NCI-H774 (cell line): ENCODE results near the gene C2CD2L.
"Not testable (repeated sequence)": the region's sequence is repeated elsewhere in the genome, so short reads cannot be mapped to it uniquely, and the experiment has no call there.

Experiments used
- DNase-seq: peaks from one replicate; lab custom pipeline; 2025; lab: John Stamatoyannopoulos, UW

Gene C2CD2L

DNA sequence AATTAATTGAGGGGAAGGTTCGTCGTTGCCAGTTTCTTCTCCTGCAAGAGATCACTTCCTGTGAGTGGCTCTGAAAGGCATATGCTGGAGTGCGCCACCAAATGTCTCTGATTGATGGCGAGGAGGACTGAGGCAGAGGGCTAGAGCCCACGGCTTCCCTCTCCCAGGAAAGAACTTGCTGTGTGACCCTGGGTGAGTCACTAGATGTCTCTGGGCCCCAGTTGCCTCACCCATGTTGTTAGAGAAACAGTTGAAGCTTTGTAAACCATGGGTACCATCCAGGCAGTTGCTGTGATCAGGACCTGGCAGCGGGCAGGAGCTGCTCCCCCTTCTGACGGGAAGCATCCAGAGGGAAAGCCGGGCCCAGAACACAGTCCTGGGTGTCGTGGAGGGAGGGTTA is 44.9 kb downstream of the C2CD2L start:
- no peak for DNase-seq

DNA sequence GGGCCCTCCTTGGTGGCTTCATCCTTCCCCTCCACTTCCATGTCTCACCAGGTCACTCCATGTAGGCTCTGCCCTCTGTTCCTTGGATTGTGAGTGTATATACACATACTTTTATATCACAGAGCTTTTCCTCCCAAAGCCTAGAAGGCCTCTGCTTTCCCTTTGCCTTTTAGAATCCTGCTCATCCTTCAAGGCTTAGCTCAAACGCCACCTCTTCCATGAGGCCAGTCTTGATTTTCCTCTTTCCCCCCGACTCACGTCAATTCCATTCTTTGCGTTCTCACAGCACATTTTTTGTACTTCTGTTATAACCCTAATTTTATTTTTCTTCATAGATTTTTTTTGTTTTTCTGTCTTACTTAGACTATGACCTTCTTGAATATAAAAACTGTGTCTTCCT is 45.5 kb downstream of the C2CD2L start:
- no peak for DNase-seq

DNA sequence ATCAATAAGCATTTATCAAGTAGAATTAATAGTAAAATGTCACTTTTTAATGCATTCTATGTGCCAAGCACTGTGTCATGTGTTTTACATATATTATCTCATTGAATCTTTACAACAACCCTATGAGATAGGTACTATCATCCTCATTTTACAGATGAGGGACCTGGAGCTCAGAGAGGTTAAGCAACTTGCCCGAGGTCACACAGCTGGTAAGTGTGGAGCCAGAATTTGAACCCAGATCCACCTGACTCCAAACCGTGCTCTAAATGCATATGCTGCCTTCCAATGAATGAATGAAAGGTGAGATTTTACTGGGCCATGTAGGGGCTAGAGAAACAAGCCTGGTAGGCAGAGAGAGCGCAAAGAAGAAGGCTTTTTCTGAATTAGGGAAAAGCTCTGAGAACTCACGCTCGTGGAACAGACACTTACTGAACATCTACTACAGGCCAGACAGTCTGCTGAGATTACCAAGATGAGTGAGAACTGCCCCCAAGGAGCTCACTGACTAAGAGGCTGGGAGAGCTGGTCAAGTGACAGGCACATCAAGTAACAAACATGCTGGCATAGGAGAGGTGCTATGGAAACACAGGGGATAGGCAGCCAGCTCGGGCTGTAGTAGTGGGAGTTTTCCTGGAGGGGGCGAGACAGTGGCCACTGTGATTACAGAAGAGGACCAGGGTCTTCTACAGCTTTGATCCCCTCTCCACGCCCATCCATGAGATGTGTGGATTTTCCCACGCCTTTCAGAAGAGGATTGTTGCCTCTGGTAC is 46.1 kb downstream of the C2CD2L start:
- no peak for DNase-seq

DNA sequence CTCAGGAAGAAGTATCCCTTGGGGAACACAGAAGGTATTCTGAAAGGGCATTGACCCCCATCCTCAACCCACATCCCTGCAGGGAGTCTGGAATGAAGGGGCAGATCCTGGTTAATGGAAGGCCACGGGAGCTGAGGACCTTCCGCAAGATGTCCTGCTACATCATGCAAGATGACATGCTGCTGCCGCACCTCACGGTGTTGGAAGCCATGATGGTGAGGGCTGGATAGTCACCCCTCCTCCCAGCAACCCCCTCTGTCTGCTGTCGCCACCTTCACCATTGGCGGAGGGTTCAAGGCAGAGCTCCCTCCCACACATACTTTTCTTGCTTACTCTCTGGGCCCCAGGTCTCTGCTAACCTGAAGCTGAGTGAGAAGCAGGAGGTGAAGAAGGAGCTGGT is 47.0 kb downstream of the C2CD2L start:
- DNase-seq, result no peak

DNA sequence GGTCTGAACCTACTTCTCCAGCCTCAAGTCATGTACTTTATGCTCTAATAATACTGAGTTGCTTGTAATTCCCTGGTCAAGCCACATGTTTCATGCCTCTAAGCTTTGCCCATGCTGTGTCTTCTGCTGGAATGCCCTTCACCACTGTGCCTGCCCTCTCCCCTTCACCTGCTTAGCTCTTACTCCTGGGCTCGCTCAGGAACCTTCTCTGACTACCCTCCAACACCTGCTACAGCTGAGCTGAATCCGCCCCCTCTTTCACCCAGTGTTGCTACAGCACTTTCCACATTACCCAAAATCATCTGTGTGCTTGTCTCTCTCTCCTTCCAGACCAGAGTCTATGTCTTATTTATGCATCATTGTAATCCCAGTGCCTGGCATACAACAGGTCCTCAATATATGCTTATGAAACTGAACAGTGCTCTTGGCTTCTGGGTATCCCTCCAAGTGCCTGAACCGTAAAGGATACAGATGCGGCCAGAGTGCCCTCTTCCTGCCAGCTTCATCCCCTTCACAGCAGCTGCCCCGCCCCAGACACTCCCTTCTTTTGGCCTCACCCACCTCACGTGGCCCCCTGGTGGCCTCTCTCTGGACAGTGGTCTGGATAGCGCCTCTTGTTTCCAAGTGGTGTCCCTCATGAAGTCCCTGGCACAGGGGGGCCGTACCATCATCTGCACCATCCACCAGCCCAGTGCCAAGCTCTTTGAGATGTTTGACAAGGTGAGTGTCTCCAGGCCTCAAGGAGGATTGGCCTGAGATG is 48.8 kb downstream of the C2CD2L start:
- no peak for DNase-seq

DNA sequence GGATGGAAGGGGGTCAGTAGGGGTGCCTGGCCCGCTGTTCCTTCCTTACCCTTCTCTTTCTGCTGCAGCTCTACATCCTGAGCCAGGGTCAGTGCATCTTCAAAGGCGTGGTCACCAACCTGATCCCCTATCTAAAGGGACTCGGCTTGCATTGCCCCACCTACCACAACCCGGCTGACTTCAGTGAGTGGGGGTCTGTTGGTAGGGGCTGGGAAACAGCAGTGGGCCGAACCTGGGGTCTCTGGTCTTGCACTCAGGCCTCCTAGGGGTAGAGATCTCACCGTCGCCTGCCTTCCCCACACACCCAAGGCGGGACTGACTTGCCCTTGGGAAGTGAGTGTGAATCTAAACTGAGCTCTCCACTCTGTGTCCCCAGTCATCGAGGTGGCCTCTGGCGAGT is 49.4 kb downstream of the C2CD2L start:
- no peak for DNase-seq

DNA sequence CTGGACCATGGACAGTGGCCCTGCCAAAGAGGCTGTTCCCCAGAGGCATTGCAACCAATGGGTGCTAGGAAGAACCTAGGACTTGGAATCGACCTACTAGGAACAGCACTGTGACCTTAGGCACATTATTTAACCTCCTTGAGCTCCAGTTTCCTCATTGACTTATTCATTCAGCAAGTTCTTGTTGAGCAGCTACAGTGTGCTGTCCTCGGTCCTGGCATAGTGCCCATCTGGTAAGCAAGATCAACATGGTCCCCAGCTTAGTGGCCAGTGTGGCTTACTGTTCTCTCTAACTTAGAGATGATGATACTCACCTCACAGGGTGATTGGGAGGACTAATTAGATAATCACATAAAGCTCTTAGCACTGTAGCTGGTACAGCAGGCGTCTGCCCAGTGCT is 49.9 kb downstream of the C2CD2L start:
- no peak for DNase-seq

DNA sequence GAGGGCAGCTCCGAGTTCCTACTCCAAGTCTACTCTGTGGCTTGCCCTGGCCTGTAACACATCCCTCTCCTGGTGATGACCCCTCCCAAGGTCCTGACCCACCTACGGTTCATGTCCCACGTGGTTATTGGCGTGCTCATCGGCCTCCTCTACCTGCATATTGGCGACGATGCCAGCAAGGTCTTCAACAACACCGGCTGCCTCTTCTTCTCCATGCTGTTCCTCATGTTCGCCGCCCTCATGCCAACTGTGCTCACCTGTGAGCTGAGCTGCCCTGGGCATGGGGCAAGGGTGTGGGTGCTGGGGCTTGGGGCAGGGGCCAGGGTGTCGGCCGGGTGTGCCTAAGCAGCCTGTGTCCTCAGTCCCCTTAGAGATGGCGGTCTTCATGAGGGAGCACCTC is 51.3 kb downstream of the C2CD2L start:
- DNase-seq, result no peak

DNA sequence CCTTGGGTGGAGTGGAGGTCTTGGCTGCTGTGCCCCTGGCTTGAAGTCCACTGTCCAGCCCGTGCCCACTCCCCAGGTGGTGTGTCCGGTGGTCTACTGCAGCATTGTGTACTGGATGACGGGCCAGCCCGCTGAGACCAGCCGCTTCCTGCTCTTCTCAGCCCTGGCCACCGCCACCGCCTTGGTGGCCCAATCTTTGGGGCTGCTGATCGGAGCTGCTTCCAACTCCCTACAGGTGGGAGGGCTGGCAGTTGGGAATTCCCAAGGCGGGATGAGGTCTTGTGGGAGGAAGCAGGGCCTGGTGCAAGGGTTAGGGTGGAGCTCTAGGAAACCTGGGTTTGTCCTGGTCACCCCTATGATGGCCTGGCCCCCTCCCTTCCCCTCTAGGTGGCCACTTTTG is 53.0 kb downstream of the C2CD2L start:
- no peak for DNase-seq

DNA sequence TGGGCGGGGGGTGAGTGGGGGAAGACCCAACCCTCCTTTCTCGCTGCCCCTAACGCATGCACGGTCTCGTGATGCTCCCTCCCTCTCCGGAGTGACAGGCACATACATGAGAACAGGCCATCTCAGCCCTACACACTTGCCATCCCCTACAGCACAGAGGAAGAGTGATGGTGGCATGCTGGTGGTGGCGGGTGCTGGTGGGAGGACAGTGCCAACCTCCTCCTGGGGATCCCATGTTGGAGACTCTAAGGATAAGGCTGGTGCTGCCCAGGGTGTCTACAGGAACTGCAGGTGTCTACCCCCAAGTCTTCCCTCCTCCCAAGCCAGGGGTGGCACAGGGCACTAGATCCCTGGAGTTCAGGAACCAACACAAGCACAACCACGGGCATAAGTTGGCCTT is 54.7 kb downstream of the C2CD2L start:
- DNase-seq, result no peak

DNA sequence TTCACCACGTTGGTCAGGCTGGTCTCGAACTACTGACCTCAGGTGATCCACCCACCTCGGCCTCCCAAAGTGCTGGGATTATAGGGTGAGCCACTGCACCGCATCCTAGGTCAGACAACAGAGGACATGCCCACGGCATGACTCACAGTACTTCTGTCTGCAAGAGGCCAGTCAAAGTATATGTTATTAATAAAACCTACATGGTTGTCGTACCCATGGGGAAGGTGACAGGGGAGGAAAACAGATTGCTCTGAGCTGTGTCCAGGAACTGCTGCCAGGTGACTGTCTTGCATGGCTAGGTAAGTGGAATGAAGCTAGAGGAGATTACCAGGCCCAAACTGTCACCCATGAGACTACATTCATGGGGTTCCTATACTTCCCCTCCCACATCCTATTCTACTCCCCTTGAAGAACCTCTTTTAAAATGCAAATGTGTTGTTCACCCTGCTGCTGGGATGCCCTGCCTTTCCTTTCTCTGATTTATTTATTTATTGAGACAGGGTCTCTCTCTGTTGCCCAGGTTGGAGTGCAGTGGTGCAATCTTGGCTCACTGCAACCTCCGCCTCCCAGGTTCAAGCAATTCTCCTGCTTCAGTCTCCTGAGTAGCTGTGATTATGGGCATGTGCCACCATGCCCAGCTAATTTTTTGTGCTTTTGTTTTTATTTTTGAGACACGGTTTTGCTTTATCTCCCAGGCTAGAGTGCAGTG is 59.4 kb downstream of the C2CD2L start:
- no peak for DNase-seq

DNA sequence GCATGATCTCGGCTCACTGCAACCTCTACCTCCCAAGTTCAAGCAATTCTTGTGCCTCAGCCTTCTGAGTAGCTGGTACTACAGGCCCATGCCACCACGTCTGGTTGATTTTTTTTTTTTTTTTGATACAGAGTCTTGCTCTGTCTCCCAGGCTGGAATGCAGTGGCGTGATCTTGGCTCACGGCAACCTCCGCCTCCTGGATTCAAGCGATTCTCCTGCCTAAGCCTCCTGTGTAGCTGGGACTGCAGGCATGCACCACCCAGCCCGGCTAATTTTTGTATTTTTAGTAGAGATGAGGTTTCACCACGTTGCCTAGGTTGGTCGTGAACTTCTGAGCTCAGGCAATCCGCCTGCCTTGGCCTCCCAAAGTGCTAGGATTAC is 59.9 kb downstream of the C2CD2L start:
- DNase-seq, result not testable (repeated sequence)

DNA sequence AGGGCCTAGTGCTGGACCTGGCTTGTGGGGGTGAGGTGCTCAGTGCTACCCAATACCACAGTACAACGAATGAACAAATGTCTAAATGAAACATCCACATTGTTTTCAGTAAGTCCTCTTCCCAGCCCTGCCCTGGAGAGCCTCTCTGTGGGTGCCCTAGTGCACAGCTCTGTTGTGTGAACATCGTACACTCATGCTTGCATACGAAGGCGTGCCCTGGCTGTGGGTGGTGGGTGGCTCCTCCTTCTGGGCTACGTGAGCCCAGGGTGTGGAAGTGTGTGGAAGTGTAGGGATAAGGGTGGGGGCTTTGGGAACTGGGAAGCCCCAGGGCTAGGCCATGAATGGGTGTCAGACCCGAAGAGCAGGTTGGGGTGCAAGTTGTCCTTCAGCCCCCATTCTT is 60.8 kb downstream of the C2CD2L start:
- DNase-seq, result no peak
